Liver (tissue), 3 donors: Measurements from ENCODE around the gene FRMD1.

Experiments used
- EGR1 ChIP-seq, 2 donors: IDR thresholded peaks; 2 replicates each; pipeline ENCODE4 v1.6.1; 2016 to 2018; ENCODE audit warnings: antibody characterized with exemption in 2 of 2, low read depth in 2 of 2
- FOXA1 ChIP-seq: IDR thresholded peaks from 2 replicates; pipeline ENCODE4 v1.6.1; 2016; ENCODE audit warnings: antibody characterized with exemption
- FOXA2 ChIP-seq: IDR thresholded peaks from 2 replicates; pipeline ENCODE4 v1.6.1; 2016; ENCODE audit warnings: antibody characterized with exemption
- GABPA ChIP-seq, 2 donors: IDR thresholded peaks in 1 of 2; conservative IDR thresholded peaks in 1 of 2; 2 replicates each; pipeline ENCODE4 v1.6.1; 2016; ENCODE audit warnings: antibody characterized with exemption in 2 of 2, mild to moderate bottlenecking in 1 of 2, moderate library complexity in 1 of 2
- JUND ChIP-seq, 2 donors: IDR thresholded peaks; 2 replicates each; pipeline ENCODE4 v1.6.1; 2016; ENCODE audit warnings: antibody characterized with exemption in 2 of 2
- RAD21 ChIP-seq, 2 donors: IDR thresholded peaks; 2 replicates each; pipeline ENCODE4 v1.6.1; 2016; ENCODE audit warnings: antibody characterized with exemption in 2 of 2, mild to moderate bottlenecking in 2 of 2
- SP1 ChIP-seq: IDR thresholded peaks from 2 replicates; pipeline ENCODE4 v1.6.1; 2018; ENCODE audit warnings: antibody characterized with exemption, mild to moderate bottlenecking
- TAF1 ChIP-seq: conservative IDR thresholded peaks from 2 replicates; pipeline ENCODE4 v1.6.1; 2016; ENCODE audit warnings: antibody characterized with exemption, mild to moderate bottlenecking
- YY1 ChIP-seq: IDR thresholded peaks from 2 replicates; pipeline ENCODE4 v1.6.1; 2016; ENCODE audit warnings: antibody characterized with exemption, mild to moderate bottlenecking
- TF ChIP-seq, protein P1 (sequence below): IDR thresholded peaks from 2 replicates; pipeline ENCODE4 v1.6.1; 2016; ENCODE audit warnings: antibody characterized with exemption, mild to moderate bottlenecking
- TF ChIP-seq, protein P2 (sequence below): fragments of 150-350 bp; IDR thresholded peaks from 2 replicates; pipeline ENCODE4 v1.5.1; 2017; ENCODE audit warnings: improper control_type of control experiment, low read depth, low read length; ENCODE audit not compliant: missing input control
- TF ChIP-seq, protein P3 (sequence below): IDR thresholded peaks from 2 replicates; pipeline ENCODE4 v1.6.1; 2016; ENCODE audit warnings: antibody characterized with exemption
- TF ChIP-seq, protein P4 (sequence below): IDR thresholded peaks from 2 replicates; pipeline ENCODE4 v1.6.1; 2016; ENCODE audit warnings: antibody characterized with exemption
- TF ChIP-seq, protein P5 (sequence below): IDR thresholded peaks from 2 replicates; pipeline ENCODE4 v1.6.1; 2016; ENCODE audit warnings: antibody characterized with exemption
- donor health status: healthy.
- donor health status: healthy.

DNA sequence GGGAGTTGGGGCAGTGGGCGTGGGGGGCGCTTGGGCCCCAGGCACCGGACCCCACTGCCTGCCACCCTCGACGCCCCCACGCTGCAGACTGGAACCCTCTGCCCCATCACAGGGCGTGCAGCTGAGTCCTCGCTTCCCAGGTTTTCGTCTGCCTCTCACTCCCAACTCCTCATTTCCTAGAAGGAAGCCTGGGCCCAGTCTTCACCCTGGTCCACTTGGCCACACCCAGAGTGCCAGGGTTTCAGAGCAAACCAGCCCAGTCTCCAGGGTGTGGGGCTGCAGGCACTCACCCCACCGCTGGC, 30.3 kb downstream of the FRMD1 start:
- TF ChIP-seq, protein P1, sequence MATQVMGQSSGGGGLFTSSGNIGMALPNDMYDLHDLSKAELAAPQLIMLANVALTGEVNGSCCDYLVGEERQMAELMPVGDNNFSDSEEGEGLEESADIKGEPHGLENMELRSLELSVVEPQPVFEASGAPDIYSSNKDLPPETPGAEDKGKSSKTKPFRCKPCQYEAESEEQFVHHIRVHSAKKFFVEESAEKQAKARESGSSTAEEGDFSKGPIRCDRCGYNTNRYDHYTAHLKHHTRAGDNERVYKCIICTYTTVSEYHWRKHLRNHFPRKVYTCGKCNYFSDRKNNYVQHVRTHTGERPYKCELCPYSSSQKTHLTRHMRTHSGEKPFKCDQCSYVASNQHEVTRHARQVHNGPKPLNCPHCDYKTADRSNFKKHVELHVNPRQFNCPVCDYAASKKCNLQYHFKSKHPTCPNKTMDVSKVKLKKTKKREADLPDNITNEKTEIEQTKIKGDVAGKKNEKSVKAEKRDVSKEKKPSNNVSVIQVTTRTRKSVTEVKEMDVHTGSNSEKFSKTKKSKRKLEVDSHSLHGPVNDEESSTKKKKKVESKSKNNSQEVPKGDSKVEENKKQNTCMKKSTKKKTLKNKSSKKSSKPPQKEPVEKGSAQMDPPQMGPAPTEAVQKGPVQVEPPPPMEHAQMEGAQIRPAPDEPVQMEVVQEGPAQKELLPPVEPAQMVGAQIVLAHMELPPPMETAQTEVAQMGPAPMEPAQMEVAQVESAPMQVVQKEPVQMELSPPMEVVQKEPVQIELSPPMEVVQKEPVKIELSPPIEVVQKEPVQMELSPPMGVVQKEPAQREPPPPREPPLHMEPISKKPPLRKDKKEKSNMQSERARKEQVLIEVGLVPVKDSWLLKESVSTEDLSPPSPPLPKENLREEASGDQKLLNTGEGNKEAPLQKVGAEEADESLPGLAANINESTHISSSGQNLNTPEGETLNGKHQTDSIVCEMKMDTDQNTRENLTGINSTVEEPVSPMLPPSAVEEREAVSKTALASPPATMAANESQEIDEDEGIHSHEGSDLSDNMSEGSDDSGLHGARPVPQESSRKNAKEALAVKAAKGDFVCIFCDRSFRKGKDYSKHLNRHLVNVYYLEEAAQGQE = no peak
- TF ChIP-seq JUND (IDR thresholded peaks at IDR 0.05) (no peak), YY1 (no peak), SP1 (no peak), FOXA2 (no peak), TAF1 (no peak), GABPA (IDR thresholded peaks at IDR 0.05 in 1 of 2, conservative IDR thresholded peaks at IDR 0.05 in 1 of 2) (no peak), EGR1 (IDR thresholded peaks at IDR 0.05; ENCODE audit: low read depth in 2 of 2) (no peak), RAD21 (IDR thresholded peaks at IDR 0.05) (no peak), FOXA1 (no peak)
- TF ChIP-seq, protein P2, sequence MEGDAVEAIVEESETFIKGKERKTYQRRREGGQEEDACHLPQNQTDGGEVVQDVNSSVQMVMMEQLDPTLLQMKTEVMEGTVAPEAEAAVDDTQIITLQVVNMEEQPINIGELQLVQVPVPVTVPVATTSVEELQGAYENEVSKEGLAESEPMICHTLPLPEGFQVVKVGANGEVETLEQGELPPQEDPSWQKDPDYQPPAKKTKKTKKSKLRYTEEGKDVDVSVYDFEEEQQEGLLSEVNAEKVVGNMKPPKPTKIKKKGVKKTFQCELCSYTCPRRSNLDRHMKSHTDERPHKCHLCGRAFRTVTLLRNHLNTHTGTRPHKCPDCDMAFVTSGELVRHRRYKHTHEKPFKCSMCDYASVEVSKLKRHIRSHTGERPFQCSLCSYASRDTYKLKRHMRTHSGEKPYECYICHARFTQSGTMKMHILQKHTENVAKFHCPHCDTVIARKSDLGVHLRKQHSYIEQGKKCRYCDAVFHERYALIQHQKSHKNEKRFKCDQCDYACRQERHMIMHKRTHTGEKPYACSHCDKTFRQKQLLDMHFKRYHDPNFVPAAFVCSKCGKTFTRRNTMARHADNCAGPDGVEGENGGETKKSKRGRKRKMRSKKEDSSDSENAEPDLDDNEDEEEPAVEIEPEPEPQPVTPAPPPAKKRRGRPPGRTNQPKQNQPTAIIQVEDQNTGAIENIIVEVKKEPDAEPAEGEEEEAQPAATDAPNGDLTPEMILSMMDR = no peak
- TF ChIP-seq, protein P3, sequence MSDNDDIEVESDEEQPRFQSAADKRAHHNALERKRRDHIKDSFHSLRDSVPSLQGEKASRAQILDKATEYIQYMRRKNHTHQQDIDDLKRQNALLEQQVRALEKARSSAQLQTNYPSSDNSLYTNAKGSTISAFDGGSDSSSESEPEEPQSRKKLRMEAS = no peak
- TF ChIP-seq, protein P4, sequence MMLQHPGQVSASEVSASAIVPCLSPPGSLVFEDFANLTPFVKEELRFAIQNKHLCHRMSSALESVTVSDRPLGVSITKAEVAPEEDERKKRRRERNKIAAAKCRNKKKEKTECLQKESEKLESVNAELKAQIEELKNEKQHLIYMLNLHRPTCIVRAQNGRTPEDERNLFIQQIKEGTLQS = no peak
- TF ChIP-seq, protein P5, sequence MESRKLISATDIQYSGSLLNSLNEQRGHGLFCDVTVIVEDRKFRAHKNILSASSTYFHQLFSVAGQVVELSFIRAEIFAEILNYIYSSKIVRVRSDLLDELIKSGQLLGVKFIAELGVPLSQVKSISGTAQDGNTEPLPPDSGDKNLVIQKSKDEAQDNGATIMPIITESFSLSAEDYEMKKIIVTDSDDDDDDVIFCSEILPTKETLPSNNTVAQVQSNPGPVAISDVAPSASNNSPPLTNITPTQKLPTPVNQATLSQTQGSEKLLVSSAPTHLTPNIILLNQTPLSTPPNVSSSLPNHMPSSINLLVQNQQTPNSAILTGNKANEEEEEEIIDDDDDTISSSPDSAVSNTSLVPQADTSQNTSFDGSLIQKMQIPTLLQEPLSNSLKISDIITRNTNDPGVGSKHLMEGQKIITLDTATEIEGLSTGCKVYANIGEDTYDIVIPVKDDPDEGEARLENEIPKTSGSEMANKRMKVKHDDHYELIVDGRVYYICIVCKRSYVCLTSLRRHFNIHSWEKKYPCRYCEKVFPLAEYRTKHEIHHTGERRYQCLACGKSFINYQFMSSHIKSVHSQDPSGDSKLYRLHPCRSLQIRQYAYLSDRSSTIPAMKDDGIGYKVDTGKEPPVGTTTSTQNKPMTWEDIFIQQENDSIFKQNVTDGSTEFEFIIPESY = no peak
